ENCODE data around the gene PTPRN2.

- no peak for TF ChIP-seq HDAC2 (IDR thresholded peaks at IDR 0.05; ENCODE audit: borderline replicate concordance in 1 of 2, low read depth in 2 of 2, low read length in 2 of 2)
- TF ChIP-seq, protein P1, sequence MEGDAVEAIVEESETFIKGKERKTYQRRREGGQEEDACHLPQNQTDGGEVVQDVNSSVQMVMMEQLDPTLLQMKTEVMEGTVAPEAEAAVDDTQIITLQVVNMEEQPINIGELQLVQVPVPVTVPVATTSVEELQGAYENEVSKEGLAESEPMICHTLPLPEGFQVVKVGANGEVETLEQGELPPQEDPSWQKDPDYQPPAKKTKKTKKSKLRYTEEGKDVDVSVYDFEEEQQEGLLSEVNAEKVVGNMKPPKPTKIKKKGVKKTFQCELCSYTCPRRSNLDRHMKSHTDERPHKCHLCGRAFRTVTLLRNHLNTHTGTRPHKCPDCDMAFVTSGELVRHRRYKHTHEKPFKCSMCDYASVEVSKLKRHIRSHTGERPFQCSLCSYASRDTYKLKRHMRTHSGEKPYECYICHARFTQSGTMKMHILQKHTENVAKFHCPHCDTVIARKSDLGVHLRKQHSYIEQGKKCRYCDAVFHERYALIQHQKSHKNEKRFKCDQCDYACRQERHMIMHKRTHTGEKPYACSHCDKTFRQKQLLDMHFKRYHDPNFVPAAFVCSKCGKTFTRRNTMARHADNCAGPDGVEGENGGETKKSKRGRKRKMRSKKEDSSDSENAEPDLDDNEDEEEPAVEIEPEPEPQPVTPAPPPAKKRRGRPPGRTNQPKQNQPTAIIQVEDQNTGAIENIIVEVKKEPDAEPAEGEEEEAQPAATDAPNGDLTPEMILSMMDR (IDR thresholded peaks at IDR 0.05; ENCODE audit: control extremely low read depth in 1 of 3, insufficient read depth in 1 of 3, low read depth in 1 of 3, low read length in 3 of 3), result no peak
- TF ChIP-seq YY1 (IDR thresholded peaks at IDR 0.05; ENCODE audit: low read depth, low read length), result no peak
- no peak for TF ChIP-seq EP300 (IDR thresholded peaks at IDR 0.05; ENCODE audit: borderline replicate concordance in 1 of 2, low read depth in 2 of 2, low read length in 2 of 2)
- TF ChIP-seq ASH2L (IDR thresholded peaks at IDR 0.05; ENCODE audit: low read length), result no peak
- TF ChIP-seq CHD2 (IDR thresholded peaks at IDR 0.05; ENCODE audit: low read length), result no peak
- TF ChIP-seq TCF12 (IDR thresholded peaks at IDR 0.05; ENCODE audit: low read depth, low read length), result no peak
- TF ChIP-seq RAD21 (IDR thresholded peaks at IDR 0.05 in 1 of 2, conservative IDR thresholded peaks at IDR 0.05 in 1 of 2; ENCODE audit: low read depth in 2 of 2, low read length in 2 of 2), result no peak
- no peak for TF ChIP-seq EZH2 (IDR thresholded peaks at IDR 0.05; ENCODE audit: low read depth, low read length, severe bottlenecking)
- TF ChIP-seq POLR2A (IDR thresholded peaks at IDR 0.05; ENCODE audit: control extremely low read depth in 1 of 2, low read depth in 2 of 2, low read length in 2 of 2), result no peak
Measured at GRCh38 chr7:158101821-158102450, 485.7 kb downstream of the PTPRN2 start.

Data from H1 (cell line).